PC-9 (cell line): ENCODE measurements around the gene NCK1. TPM values are rescaled to one million over a fixed set of nuclear protein-coding genes. Genes with fewer than 3 reads are reported as not detected.
A peak's percentile ranks its signal among the peaks of the same experiment; 100 is the strongest.
"Not testable (repeated sequence)": the region's sequence is repeated elsewhere in the genome, so short reads cannot be mapped to it uniquely, and the experiment has no call there.

Source experiments
- BruUV-seq: library from RNA; stranded (reverse); fragments of 400-500 nt; replicated peaks from 2 replicates; lab custom pipeline; 2021; lab: Mats Ljungman, UMichigan
- CTCF ChIA-PET: fragments of 300-600 bp; sonication (Branson Sonifier 250); formaldehyde crosslinking; loops from one replicate; lab custom pipeline; 2022; ENCODE audit warnings: antibody characterized with exemption; lab: Charles Lee
- POLR2A ChIA-PET: fragments of 300-600 bp; sonication (Branson Sonifier 250); formaldehyde crosslinking; loops from one replicate; lab custom pipeline; 2022; ENCODE audit warnings: antibody characterized with exemption; ENCODE audit not compliant: unreplicated experiment; lab: Charles Lee
- DNase-seq, 2 experiments: peaks; one replicate each; pipeline versions ENCODE4 v3.0.0 to v3.0.0-alpha.2; 2015 to 2022; ENCODE audit warnings: mixed read lengths in 1 of 2
- H2AFZ ChIP-seq: fragments of 200-600 bp; sonication (generic); 2 replicates; pipeline ENCODE4 v1.8.1; 2017; ENCODE audit warnings: antibody characterized with exemption
- H3F3A ChIP-seq: fragments of 200-600 bp; sonication (generic); 2 replicates; pipeline ENCODE4 v1.8.1; 2017; ENCODE audit warnings: antibody characterized with exemption, mild to moderate bottlenecking, low read depth; ENCODE audit not compliant: insufficient read depth
- H3K27ac ChIP-seq: fragments of 200-600 bp; sonication (generic); 2 replicates; pipeline ENCODE4 v1.6.1; 2016; ENCODE audit warnings: mixed run types
- H3K27me3 ChIP-seq: fragments of 200-600 bp; sonication (generic); 2 replicates; pipeline ENCODE4 v1.6.1; 2016; ENCODE audit warnings: low read depth, mixed run types; ENCODE audit not compliant: insufficient read depth
- H3K36me3 ChIP-seq: fragments of 200-600 bp; sonication (generic); 2 replicates; pipeline ENCODE4 v1.6.1; 2016; ENCODE audit warnings: low read depth, mixed run types
- H3K4me1 ChIP-seq: fragments of 200-600 bp; sonication (generic); replicated peaks from 2 replicates; pipeline ENCODE4 v1.6.1; 2016; ENCODE audit warnings: mixed run types; ENCODE audit not compliant: insufficient read depth
- H3K4me2 ChIP-seq: fragments of 200-600 bp; sonication (generic); 2 replicates; pipeline ENCODE4 v1.6.1; 2017; ENCODE audit warnings: mixed run types
- H3K4me3 ChIP-seq: fragments of 200-600 bp; sonication (generic); 2 replicates; pipeline ENCODE4 v1.6.1; 2016; ENCODE audit warnings: mixed run types
- H3K79me2 ChIP-seq: fragments of 200-600 bp; sonication (generic); 2 replicates; pipeline ENCODE4 v1.6.1; 2017; ENCODE audit warnings: low read depth, mixed run types
- H3K9me2 ChIP-seq: fragments of 200-600 bp; sonication (generic); 2 replicates; pipeline ENCODE4 v1.8.1; 2017; ENCODE audit warnings: mild to moderate bottlenecking; ENCODE audit not compliant: insufficient read depth
- H3K9me3 ChIP-seq: fragments of 200-600 bp; sonication (generic); 2 replicates; pipeline ENCODE4 v1.8.1; 2016; ENCODE audit warnings: low read depth; ENCODE audit not compliant: insufficient read depth
- H4K20me1 ChIP-seq: fragments of 200-600 bp; sonication (generic); 2 replicates; pipeline ENCODE4 v1.8.1; 2017; ENCODE audit not compliant: insufficient read depth
- EZH2 ChIP-seq: fragments of 200-600 bp; sonication (generic); IDR thresholded peaks from 2 replicates; pipeline ENCODE4 v1.8.0; 2017; ENCODE audit warnings: antibody characterized with exemption, low read depth
- intact Hi-C: fragments of 100-400 bp; cut with micrococcal nuclease; formaldehyde crosslinking; loops from one replicate; pipeline ENCODE4 v1.10.0; 2022; ENCODE audit not compliant: unreplicated experiment
- total RNA-seq: library from RNA; stranded (reverse); gene quantifications from 2 replicates; pipeline ENCODE4 v1.2.3, GENCODE V29; 2021
- TF ChIP-seq, protein P1 (sequence below): fragments of 200-600 bp; sonication (generic); conservative IDR thresholded peaks from 2 replicates; pipeline ENCODE4 v1.6.1; 2017; ENCODE audit warnings: mixed run types, antibody characterized with exemption, mild to moderate bottlenecking, moderate library complexity

NCK1 gene
- total RNA-seq, 1 experiment from 2014 or later, result 42.7 TPM

DNA sequence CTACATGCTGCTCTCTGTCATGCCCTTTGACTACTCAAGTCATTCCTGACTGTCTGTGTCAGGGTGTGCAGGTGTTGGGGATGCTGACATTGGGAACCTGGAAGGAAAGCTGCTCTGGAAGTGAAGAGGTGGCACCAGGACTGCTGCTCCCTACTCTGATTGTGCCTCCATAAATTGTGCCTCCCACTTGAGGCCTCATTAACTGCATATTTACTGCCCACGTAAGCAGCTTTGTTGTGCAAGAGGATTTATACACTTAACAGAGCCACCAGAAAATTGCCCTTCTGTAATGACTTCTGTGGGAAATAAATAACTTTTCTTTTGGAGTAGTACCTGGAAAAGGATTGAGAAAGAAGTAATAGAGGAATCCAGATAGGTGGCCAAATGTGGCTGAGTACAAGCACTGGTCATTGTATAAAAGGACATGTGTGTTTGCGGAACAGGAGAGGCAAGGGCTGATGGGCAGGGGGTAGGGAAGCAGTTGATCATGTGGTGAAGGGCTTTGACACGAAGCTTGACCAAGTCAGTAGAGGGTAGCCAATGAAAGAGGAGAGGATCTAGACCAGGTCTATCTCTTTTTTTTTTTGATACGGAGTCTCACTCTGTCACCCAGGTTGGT lies 120.6 kb downstream of the NCK1 start:
- Histone ChIP-seq H3K27me3 (no peaks in the 10 kb centered on the region), H3K4me1 (no peaks in the 10 kb centered on the region), H3F3A (no peaks in the 10 kb centered on the region), H3K9me3 (no peaks in the 10 kb centered on the region), H3K79me2 (no peaks in the 10 kb centered on the region), H3K27ac (no peak overlapping the region), H3K4me2 (no peak overlapping the region), H3K9me2 (no peaks in the 10 kb centered on the region), H2AFZ (no peak overlapping the region), H3K36me3 (no peaks in the 10 kb centered on the region), H3K4me3 (no peak overlapping the region), H4K20me1 (no peaks in the 10 kb centered on the region)
- CTCF ChIA-PET, result no interaction called here
- POLR2A ChIA-PET, result no interaction called here
- intact Hi-C loops, result no loop called here
- TF ChIP-seq, protein P1, sequence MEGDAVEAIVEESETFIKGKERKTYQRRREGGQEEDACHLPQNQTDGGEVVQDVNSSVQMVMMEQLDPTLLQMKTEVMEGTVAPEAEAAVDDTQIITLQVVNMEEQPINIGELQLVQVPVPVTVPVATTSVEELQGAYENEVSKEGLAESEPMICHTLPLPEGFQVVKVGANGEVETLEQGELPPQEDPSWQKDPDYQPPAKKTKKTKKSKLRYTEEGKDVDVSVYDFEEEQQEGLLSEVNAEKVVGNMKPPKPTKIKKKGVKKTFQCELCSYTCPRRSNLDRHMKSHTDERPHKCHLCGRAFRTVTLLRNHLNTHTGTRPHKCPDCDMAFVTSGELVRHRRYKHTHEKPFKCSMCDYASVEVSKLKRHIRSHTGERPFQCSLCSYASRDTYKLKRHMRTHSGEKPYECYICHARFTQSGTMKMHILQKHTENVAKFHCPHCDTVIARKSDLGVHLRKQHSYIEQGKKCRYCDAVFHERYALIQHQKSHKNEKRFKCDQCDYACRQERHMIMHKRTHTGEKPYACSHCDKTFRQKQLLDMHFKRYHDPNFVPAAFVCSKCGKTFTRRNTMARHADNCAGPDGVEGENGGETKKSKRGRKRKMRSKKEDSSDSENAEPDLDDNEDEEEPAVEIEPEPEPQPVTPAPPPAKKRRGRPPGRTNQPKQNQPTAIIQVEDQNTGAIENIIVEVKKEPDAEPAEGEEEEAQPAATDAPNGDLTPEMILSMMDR, result no peak
- no peak for TF ChIP-seq EZH2
- DNase-seq, result no peak
- BruUV-seq, result no TSS peak

- peak in 1 of 2 experiments; percentile 21 for DNase-seq
- no peaks in the 10 kb centered on the region for H3K9me2 ChIP-seq
- no peak overlapping the region for H3K4me2 ChIP-seq
- no peaks in the 10 kb centered on the region for H3F3A ChIP-seq
- no TSS peak for BruUV-seq
- CTCF ChIA-PET, result no interaction called here
- H3K4me3 ChIP-seq, result no peak overlapping the region
- H3K27me3 ChIP-seq, result no peaks in the 10 kb centered on the region
- intact Hi-C loops, result no loop called here
- H3K27ac ChIP-seq, result no peak overlapping the region
- no peaks in the 10 kb centered on the region for H3K36me3 ChIP-seq
- no peaks in the 10 kb centered on the region for H4K20me1 ChIP-seq
- TF ChIP-seq EZH2, result no peak
- TF ChIP-seq, protein P1, result no peak
- POLR2A ChIA-PET, result no interaction called here
- no peaks in the 10 kb centered on the region for H3K4me1 ChIP-seq
- no peak overlapping the region for H2AFZ ChIP-seq
- no peaks in the 10 kb centered on the region for H3K79me2 ChIP-seq
- no peaks in the 10 kb centered on the region for H3K9me3 ChIP-seq
Measured at GRCh38 chr3:136984837-136985236, 122.8 kb downstream of the NCK1 start.

GRCh38 chr3:136987398-136987980 lies 125.5 kb downstream of the NCK1 start:
- DNase-seq, intact Hi-C loops, H3K9me3 ChIP-seq, H3K36me3 ChIP-seq, H3K4me3 ChIP-seq, BruUV-seq, POLR2A ChIA-PET, H3K4me2 ChIP-seq, H3K27ac ChIP-seq, H3K4me1 ChIP-seq, H3F3A ChIP-seq, H3K79me2 ChIP-seq, H3K27me3 ChIP-seq, H4K20me1 ChIP-seq, H3K9me2 ChIP-seq, H2AFZ ChIP-seq: not testable (repeated sequence)
- CTCF ChIA-PET, result interaction anchor here (0.6 kb wide), 1 partner anchor 103 kb away, joined by 3 read pairs; no protein-coding TSS in a partner anchor
